ENCODE results near the gene LILRA5. TPM values are rescaled to one million over a fixed set of nuclear protein-coding genes. Genes with fewer than 3 reads are reported as not detected.

Gene LILRA5
- total RNA-seq, 1 donor from 2014 or later: not detected

GRCh38 chr19:54302257-54302656 lies 10.7 kb downstream of the LILRA5 start:
- H3K9me3 Mint-ChIP-seq (ENCODE audit: low read depth): no peaks in the 10 kb centered on the region
- no peak for TF ChIP-seq CTCF (IDR thresholded peaks at IDR 0.05; ENCODE audit: unreplicated experiment)
- no peak overlapping the region for H3K4me3 Mint-ChIP-seq (ENCODE audit: low read depth)
- peaks cover 34% of the 10 kb centered on the region for H3K27me3 Mint-ChIP-seq
- DNase-seq (ENCODE audit: low spot score, unreplicated experiment): no peak
- no peaks in the 10 kb centered on the region for H3K36me3 Mint-ChIP-seq (ENCODE audit: insufficient read depth)
- no peak overlapping the region for H3K27ac Mint-ChIP-seq
- H3K4me1 Mint-ChIP-seq (ENCODE audit: low read depth): no peaks in the 10 kb centered on the region

GRCh38 chr19:54299515-54299914 lies 13.5 kb downstream of the LILRA5 start:
- Mint-ChIP-seq H3K36me3 (ENCODE audit: insufficient read depth) (no peaks in the 10 kb centered on the region), H3K27me3 (peaks cover 34% of the 10 kb centered on the region), H3K9me3 (ENCODE audit: low read depth) (no peaks in the 10 kb centered on the region), H3K4me3 (ENCODE audit: low read depth) (no peak overlapping the region), H3K4me1 (ENCODE audit: low read depth) (no peaks in the 10 kb centered on the region), H3K27ac (no peak overlapping the region)
- no peak for TF ChIP-seq CTCF (IDR thresholded peaks at IDR 0.05; ENCODE audit: unreplicated experiment)
- no peak for DNase-seq (ENCODE audit: low spot score, unreplicated experiment)

- no peaks in the 10 kb centered on the region for H3K9me3 Mint-ChIP-seq (ENCODE audit: low read depth)
- no peak overlapping the region for H3K4me3 Mint-ChIP-seq (ENCODE audit: low read depth)
- no peak overlapping the region for H3K27ac Mint-ChIP-seq
- no peaks in the 10 kb centered on the region for H3K36me3 Mint-ChIP-seq (ENCODE audit: insufficient read depth)
- no peak for DNase-seq (ENCODE audit: low spot score, unreplicated experiment)
- H3K4me1 Mint-ChIP-seq (ENCODE audit: low read depth): no peaks in the 10 kb centered on the region
- peaks cover 38% of the 10 kb centered on the region for H3K27me3 Mint-ChIP-seq
- TF ChIP-seq CTCF (IDR thresholded peaks at IDR 0.05; ENCODE audit: unreplicated experiment): no peak
Measured at GRCh38 chr19:54299126-54299498, 13.9 kb downstream of the LILRA5 start.

GRCh38 chr19:54298357-54299125 lies 14.4 kb downstream of the LILRA5 start:
- no peak for DNase-seq (ENCODE audit: low spot score, unreplicated experiment)
- Mint-ChIP-seq H3K4me1 (ENCODE audit: low read depth) (no peaks in the 10 kb centered on the region), H3K27me3 (peaks cover 40% of the 10 kb centered on the region), H3K4me3 (ENCODE audit: low read depth) (no peak overlapping the region), H3K36me3 (ENCODE audit: insufficient read depth) (no peaks in the 10 kb centered on the region), H3K9me3 (ENCODE audit: low read depth) (no peaks in the 10 kb centered on the region), H3K27ac (no peak overlapping the region)
- TF ChIP-seq CTCF (IDR thresholded peaks at IDR 0.05; ENCODE audit: unreplicated experiment): no peak

- DNase-seq (ENCODE audit: low spot score, unreplicated experiment): no peak
- Mint-ChIP-seq H3K4me3 (ENCODE audit: low read depth) (no peak overlapping the region), H3K9me3 (ENCODE audit: low read depth) (no peaks in the 10 kb centered on the region), H3K27me3 (peaks cover 47% of the 10 kb centered on the region), H3K36me3 (ENCODE audit: insufficient read depth) (no peaks in the 10 kb centered on the region), H3K4me1 (ENCODE audit: low read depth) (no peaks in the 10 kb centered on the region), H3K27ac (no peak overlapping the region)
- TF ChIP-seq CTCF (IDR thresholded peaks at IDR 0.05; ENCODE audit: unreplicated experiment): no peak
Measured at GRCh38 chr19:54297759-54298305, 15.1 kb downstream of the LILRA5 start.
